Kidney (tissue), 14 donors: ENCODE measurements around the gene CAND2. TPM values are rescaled to one million over a fixed set of nuclear protein-coding genes. Genes with fewer than 3 reads are reported as not detected.

Experiments used
- DNase-seq, 5 donors: peaks; one replicate each; pipeline ENCODE4 v3.0.0-alpha.2; 2013 to 2020
- FAIRE-seq: peaks from 2 replicates; lab custom pipeline; 2012; peaks lifted over from hg19 to GRCh38; lab: Jason Lieb, UNC
- H3K27ac ChIP-seq, 2 donors: one replicate each; pipeline ENCODE4 v1.7.0; 2013; ENCODE audit warnings: low read depth in 2 of 2, low read length in 2 of 2, inconsistent platforms in 1 of 2
- H3K27me3 ChIP-seq: one replicate; pipeline ENCODE4 v1.7.1; 2013; ENCODE audit warnings: low read length, inconsistent platforms; ENCODE audit not compliant: control insufficient read depth, insufficient read depth
- H3K36me3 ChIP-seq, 3 donors: one replicate each; pipeline versions ENCODE4 v1.7.0 to v1.7.1; 2013; ENCODE audit warnings: low read length in 3 of 3, control low read depth in 1 of 3, inconsistent platforms in 1 of 3; ENCODE audit not compliant: insufficient read depth in 3 of 3, control insufficient read depth in 2 of 3
- H3K4me1 ChIP-seq, 3 donors: one replicate each; pipeline versions ENCODE4 v1.7.0 to v1.7.1; 2013; ENCODE audit warnings: low read length in 3 of 3, inconsistent platforms in 1 of 3, low read depth in 1 of 3; ENCODE audit not compliant: control insufficient read depth in 2 of 3, insufficient read depth in 2 of 3
- H3K4me3 ChIP-seq, 3 donors: one replicate each; pipeline versions ENCODE4 v1.7.0 to v1.8.1; 2013; ENCODE audit warnings: low read length in 3 of 3, control low read depth in 1 of 3, inconsistent platforms in 1 of 3
- H3K9ac ChIP-seq, 3 donors: one replicate each; pipeline versions ENCODE4 v1.7.0 to v1.7.1; 2013; ENCODE audit warnings: low read length in 3 of 3, control low read depth in 1 of 3, inconsistent platforms in 1 of 3
- H3K9me3 ChIP-seq, 3 donors: one replicate each; pipeline versions ENCODE4 v1.7.0 to v1.7.1; 2013; ENCODE audit warnings: low read length in 3 of 3, control low read depth in 1 of 3, inconsistent platforms in 1 of 3; ENCODE audit not compliant: control insufficient read depth in 2 of 3, insufficient read depth in 1 of 3
- CTCF ChIP-seq: IDR thresholded peaks from 3 replicates; pipeline ENCODE4 v1.5.1; 2012; ENCODE audit warnings: mild to moderate bottlenecking, moderate library complexity, borderline replicate concordance; ENCODE audit not compliant: insufficient read depth; ENCODE audit errors: extremely low read depth
- intact Hi-C: fragments of 100-400 bp; cut with DNase I; formaldehyde crosslinking; loops from one replicate; pipeline ENCODE4 v1.11.1; 2022
- polyA plus RNA-seq: library from polyadenylated mRNA; stranded (reverse); fragments of 350-450 nt; fragmentation: Illumina TruSeq; extraction: RNeasy Lipid Tissue Mini Kit (QIAGEN cat#74804); gene quantifications from one replicate; pipeline ENCODE4 v1.2.3, GENCODE V29; 2014; ENCODE audit warnings: low read depth, low replicate concordance; ENCODE audit not compliant: insufficient read depth
- total RNA-seq: library from RNA; stranded (reverse); fragmentation: NEBNext Ultra II Directional; extraction: Animal tissue kit (Norgen Biotek cat#: 25700); gene quantifications from one replicate; pipeline ENCODE4 v1.2.1, GENCODE V29; 2021
- donor health status: control.
- donor health status: control.
- donor health status: control.
- donor health status: control.
- donor health status: control.
- donor health status: DM: yes; HTN: yes; CAD: no.
- donor health status: Normal renal cell carcinoma (clear cell type).

The CAND2 gene
- total and polyA plus RNA-seq, 2 donors from 2014 or later = 3.9 to 7.1 TPM

GRCh38 chr3:12813967-12814366, 17.5 kb downstream of the CAND2 start:
- no peak for TF ChIP-seq CTCF
- Histone ChIP-seq H3K27me3 (no peaks in the 10 kb centered on the region), H3K4me1 (peaks cover 3 to 4% (median 3%) of the 10 kb centered on the region in 3 donors), H3K4me3 (no peak overlapping the region), H3K36me3 (no peaks in the 10 kb centered on the region), H3K9ac (no peak overlapping the region), H3K9me3 (no peaks in the 10 kb centered on the region), H3K27ac (no peak overlapping the region)
- DNase-seq = peak in 1 of 5 donors; percentile 29
- intact Hi-C loops = no loop called here
- FAIRE-seq = no peak

GRCh38 chr3:12815078-12815477, 18.6 kb downstream of the CAND2 start:
- TF ChIP-seq CTCF = no peak
- no peak overlapping the region for H3K9ac ChIP-seq
- intact Hi-C loops = no loop called here
- no peak overlapping the region for H3K4me3 ChIP-seq
- DNase-seq = peak in 1 of 5 donors; percentile 44
- H3K9me3 ChIP-seq = no peaks in the 10 kb centered on the region
- no peaks in the 10 kb centered on the region for H3K27me3 ChIP-seq
- FAIRE-seq = no peak
- no peaks in the 10 kb centered on the region for H3K36me3 ChIP-seq
- H3K27ac ChIP-seq = no peak overlapping the region
- H3K4me1 ChIP-seq = peaks cover 0 to 3% (median 3%) of the 10 kb centered on the region in 3 donors

GRCh38 chr3:12815719-12816118, 19.2 kb downstream of the CAND2 start:
- H3K9ac ChIP-seq = no peak overlapping the region
- no peak for TF ChIP-seq CTCF
- DNase-seq (no peak), FAIRE-seq (no peak)
- H3K4me3 ChIP-seq = no peak overlapping the region
- intact Hi-C loops = no loop called here
- no peaks in the 10 kb centered on the region for H3K36me3 ChIP-seq
- H3K27ac ChIP-seq = no peak overlapping the region
- peaks cover 0 to under 1% (median under 1%) of the 10 kb centered on the region in 3 donors for H3K4me1 ChIP-seq
- H3K9me3 ChIP-seq = no peaks in the 10 kb centered on the region
- H3K27me3 ChIP-seq = no peaks in the 10 kb centered on the region
